GM23338 (cell line): ENCODE data around the gene POR.
"Not testable (repeated sequence)": the region's sequence is repeated elsewhere in the genome, so short reads cannot be mapped to it uniquely, and the experiment has no call there.

Experiments
- EZH2 ChIP-seq: fragments of 200-600 bp; sonication (generic); IDR thresholded peaks from one replicate; pipeline ENCODE4 v1.8.0; 2017; ENCODE audit warnings: antibody characterized with exemption, mild to moderate bottlenecking, low read depth; ENCODE audit not compliant: unreplicated experiment
- EZH2phosphoT487 ChIP-seq: fragments of 200-600 bp; sonication (generic); IDR thresholded peaks from one replicate; pipeline ENCODE4 v1.8.1; 2018; ENCODE audit warnings: antibody characterized with exemption; ENCODE audit not compliant: unreplicated experiment
- POLR2AphosphoS5 ChIP-seq: IDR thresholded peaks from 2 replicates; pipeline ENCODE4 v1.6.1; 2016; ENCODE audit warnings: antibody characterized with exemption, low read depth
- STAT1 ChIP-seq: IDR thresholded peaks from one replicate; pipeline ENCODE4 v1.6.1; 2016; ENCODE audit warnings: antibody characterized with exemption; ENCODE audit not compliant: unreplicated experiment
- TF ChIP-seq, protein P1 (sequence below), 2 experiments: fragments of 200-600 bp in 1 of 2; sonication (generic) in 1 of 2; conservative IDR thresholded peaks; 2 replicates each; pipeline versions ENCODE4 v1.5.1 to v1.6.1; 2016 to 2017; ENCODE audit warnings: antibody characterized with exemption in 2 of 2, low read depth in 2 of 2, mild to moderate bottlenecking in 2 of 2, moderate library complexity in 1 of 2
- TF ChIP-seq, protein P2 (sequence below): IDR thresholded peaks from one replicate; pipeline ENCODE4 v1.6.1; 2018; ENCODE audit warnings: antibody characterized with exemption; ENCODE audit not compliant: unreplicated experiment

DNA sequence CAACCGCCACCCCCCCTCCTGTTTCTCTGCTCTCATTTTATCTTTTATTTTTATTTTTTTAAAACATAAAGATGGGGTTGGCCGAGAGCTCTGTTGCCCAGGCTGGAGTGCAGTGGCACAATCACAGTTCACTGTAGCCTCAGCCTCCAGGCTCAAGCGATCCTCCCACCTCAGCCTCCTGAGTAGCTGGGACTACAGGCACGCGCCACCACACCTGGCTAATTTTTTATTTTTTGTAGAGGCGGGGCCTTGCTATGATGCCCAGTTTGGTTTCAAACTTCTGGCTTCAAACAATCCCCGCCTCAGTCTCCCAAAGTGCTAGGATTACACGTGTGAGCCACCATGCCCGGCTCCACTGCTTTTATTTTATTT lies 7.3 kb upstream of the POR start:
- TF ChIP-seq, protein P1, sequence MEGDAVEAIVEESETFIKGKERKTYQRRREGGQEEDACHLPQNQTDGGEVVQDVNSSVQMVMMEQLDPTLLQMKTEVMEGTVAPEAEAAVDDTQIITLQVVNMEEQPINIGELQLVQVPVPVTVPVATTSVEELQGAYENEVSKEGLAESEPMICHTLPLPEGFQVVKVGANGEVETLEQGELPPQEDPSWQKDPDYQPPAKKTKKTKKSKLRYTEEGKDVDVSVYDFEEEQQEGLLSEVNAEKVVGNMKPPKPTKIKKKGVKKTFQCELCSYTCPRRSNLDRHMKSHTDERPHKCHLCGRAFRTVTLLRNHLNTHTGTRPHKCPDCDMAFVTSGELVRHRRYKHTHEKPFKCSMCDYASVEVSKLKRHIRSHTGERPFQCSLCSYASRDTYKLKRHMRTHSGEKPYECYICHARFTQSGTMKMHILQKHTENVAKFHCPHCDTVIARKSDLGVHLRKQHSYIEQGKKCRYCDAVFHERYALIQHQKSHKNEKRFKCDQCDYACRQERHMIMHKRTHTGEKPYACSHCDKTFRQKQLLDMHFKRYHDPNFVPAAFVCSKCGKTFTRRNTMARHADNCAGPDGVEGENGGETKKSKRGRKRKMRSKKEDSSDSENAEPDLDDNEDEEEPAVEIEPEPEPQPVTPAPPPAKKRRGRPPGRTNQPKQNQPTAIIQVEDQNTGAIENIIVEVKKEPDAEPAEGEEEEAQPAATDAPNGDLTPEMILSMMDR (conservative IDR thresholded peaks at IDR 0.05; ENCODE audit: low read depth in 2 of 2): not testable (repeated sequence)
- TF ChIP-seq EZH2phosphoT487, POLR2AphosphoS5, EZH2, STAT1: not testable (repeated sequence)
- TF ChIP-seq, protein P2, sequence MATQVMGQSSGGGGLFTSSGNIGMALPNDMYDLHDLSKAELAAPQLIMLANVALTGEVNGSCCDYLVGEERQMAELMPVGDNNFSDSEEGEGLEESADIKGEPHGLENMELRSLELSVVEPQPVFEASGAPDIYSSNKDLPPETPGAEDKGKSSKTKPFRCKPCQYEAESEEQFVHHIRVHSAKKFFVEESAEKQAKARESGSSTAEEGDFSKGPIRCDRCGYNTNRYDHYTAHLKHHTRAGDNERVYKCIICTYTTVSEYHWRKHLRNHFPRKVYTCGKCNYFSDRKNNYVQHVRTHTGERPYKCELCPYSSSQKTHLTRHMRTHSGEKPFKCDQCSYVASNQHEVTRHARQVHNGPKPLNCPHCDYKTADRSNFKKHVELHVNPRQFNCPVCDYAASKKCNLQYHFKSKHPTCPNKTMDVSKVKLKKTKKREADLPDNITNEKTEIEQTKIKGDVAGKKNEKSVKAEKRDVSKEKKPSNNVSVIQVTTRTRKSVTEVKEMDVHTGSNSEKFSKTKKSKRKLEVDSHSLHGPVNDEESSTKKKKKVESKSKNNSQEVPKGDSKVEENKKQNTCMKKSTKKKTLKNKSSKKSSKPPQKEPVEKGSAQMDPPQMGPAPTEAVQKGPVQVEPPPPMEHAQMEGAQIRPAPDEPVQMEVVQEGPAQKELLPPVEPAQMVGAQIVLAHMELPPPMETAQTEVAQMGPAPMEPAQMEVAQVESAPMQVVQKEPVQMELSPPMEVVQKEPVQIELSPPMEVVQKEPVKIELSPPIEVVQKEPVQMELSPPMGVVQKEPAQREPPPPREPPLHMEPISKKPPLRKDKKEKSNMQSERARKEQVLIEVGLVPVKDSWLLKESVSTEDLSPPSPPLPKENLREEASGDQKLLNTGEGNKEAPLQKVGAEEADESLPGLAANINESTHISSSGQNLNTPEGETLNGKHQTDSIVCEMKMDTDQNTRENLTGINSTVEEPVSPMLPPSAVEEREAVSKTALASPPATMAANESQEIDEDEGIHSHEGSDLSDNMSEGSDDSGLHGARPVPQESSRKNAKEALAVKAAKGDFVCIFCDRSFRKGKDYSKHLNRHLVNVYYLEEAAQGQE: not testable (repeated sequence)
